Measurements from ENCODE around the gene HSF4. TPM values are rescaled to one million over a fixed set of nuclear protein-coding genes. Genes with fewer than 3 reads are reported as not detected.

Gene HSF4
- total RNA-seq, 3 donors from 2014 or later = 26.0 to 113 (median 64.4) TPM

- no peaks in the 10 kb centered on the region for H3K4me1 ChIP-seq (ENCODE audit: low read depth)
- peaks cover 17% of the 10 kb centered on the region for H3K36me3 ChIP-seq (ENCODE audit: low read depth)
- intact Hi-C loops (cut with DNase I, micrococcal nuclease) = no loop called here
- DNase-seq (no peak), ATAC-seq (no peak)
- H3K9me3 ChIP-seq = no peaks in the 10 kb centered on the region
- no peak overlapping the region for H3K4me3 ChIP-seq
- no peak for TF ChIP-seq CTCF (IDR thresholded peaks at IDR 0.05)
These were observed 23.2 kb upstream of the HSF4 start for GRCh38 chr16:67141391-67141790.

GRCh38 chr16:67142342-67142741, 22.2 kb upstream of the HSF4 start:
- H3K4me1 ChIP-seq (ENCODE audit: low read depth) = no peaks in the 10 kb centered on the region
- H3K9me3 ChIP-seq = no peaks in the 10 kb centered on the region
- H3K4me3 ChIP-seq = no peak overlapping the region
- intact Hi-C loops (cut with DNase I, micrococcal nuclease) = no loop called here
- H3K36me3 ChIP-seq (ENCODE audit: low read depth) = peaks cover 22% of the 10 kb centered on the region
- TF ChIP-seq CTCF (IDR thresholded peaks at IDR 0.05) = no peak
- peak in 1 of 3 donors; percentile 22 for DNase-seq
- ATAC-seq = no peak

GRCh38 chr16:67144943-67145342, 19.6 kb upstream of the HSF4 start:
- no peak for TF ChIP-seq CTCF (IDR thresholded peaks at IDR 0.05)
- Histone ChIP-seq H3K9me3 (no peaks in the 10 kb centered on the region), H3K4me1 (ENCODE audit: low read depth) (peaks cover under 1% of the 10 kb centered on the region), H3K4me3 (no peak overlapping the region), H3K36me3 (ENCODE audit: low read depth) (peaks cover 22% of the 10 kb centered on the region)
- ATAC-seq (no peak), DNase-seq (no peak)
- intact Hi-C loops (cut with DNase I, micrococcal nuclease) = no loop called here

GRCh38 chr16:67145746-67146145, 18.8 kb upstream of the HSF4 start:
- intact Hi-C loops (cut with DNase I, micrococcal nuclease) = no loop called here

GRCh38 chr16:67146523-67147357, 17.8 kb upstream of the HSF4 start:
- TF ChIP-seq CTCF (IDR thresholded peaks at IDR 0.05) = no peak
- no peak for DNase-seq
- Histone ChIP-seq H3K9me3 (no peaks in the 10 kb centered on the region), H3K36me3 (ENCODE audit: low read depth) (peaks cover 15% of the 10 kb centered on the region), H3K4me3 (no peak overlapping the region), H3K4me1 (ENCODE audit: low read depth) (peaks cover 10% of the 10 kb centered on the region)
- no peak for ATAC-seq
- intact Hi-C loops (cut with DNase I, micrococcal nuclease) = no loop called here

More at GRCh38 chr16:67145746-67146145, 18.8 kb upstream of the HSF4 start:
- no peak for TF ChIP-seq CTCF (IDR thresholded peaks at IDR 0.05)
- ATAC-seq (no peak), DNase-seq (no peak)
- H3K4me3 ChIP-seq = no peak overlapping the region
- H3K9me3 ChIP-seq = no peaks in the 10 kb centered on the region
- peaks cover 7% of the 10 kb centered on the region for H3K4me1 ChIP-seq (ENCODE audit: low read depth)
- H3K36me3 ChIP-seq (ENCODE audit: low read depth) = peaks cover 19% of the 10 kb centered on the region

Data from mucosa of descending colon (tissue), 3 donors.